HG03432 (cell line): ENCODE results near the gene SLN.

ENCODE experiments used
- ATAC-seq: cut with Tn5 transposase; IDR thresholded peaks from one replicate; pipeline ENCODE4 v1.9.1; 2021; ENCODE audit warnings: mild to moderate bottlenecking, moderate library complexity; ENCODE audit not compliant: unreplicated experiment

Gene SLN

GRCh38 chr11:107688322-107688918 lies 23.4 kb downstream of the SLN start:
- no peak for ATAC-seq

- ATAC-seq = no peak
Observed at GRCh38 chr11:107683807-107684206, 28.0 kb downstream of the SLN start.

DNA sequence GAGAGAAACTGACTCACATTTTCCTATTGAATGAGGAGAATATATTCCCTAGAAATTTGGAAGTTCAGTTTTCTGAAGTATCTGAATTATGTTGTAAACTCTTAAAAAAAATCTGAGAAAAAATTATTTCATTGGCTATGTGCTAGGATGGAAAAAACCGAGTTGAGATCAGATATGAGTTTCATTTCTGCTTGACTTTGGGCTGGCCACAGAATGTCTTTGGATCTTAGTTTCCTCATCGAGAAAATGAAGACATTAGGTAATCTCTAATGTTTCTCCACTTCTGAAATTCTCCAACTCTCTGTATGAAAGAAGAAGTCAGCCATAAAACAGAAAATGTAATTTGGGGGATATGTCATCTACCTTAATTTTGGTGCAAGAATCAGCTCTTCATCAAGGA lies 28.8 kb downstream of the SLN start:
- ATAC-seq = no peak

- ATAC-seq = no peak
Observed at GRCh38 chr11:107682572-107682971, 29.3 kb downstream of the SLN start.

DNA sequence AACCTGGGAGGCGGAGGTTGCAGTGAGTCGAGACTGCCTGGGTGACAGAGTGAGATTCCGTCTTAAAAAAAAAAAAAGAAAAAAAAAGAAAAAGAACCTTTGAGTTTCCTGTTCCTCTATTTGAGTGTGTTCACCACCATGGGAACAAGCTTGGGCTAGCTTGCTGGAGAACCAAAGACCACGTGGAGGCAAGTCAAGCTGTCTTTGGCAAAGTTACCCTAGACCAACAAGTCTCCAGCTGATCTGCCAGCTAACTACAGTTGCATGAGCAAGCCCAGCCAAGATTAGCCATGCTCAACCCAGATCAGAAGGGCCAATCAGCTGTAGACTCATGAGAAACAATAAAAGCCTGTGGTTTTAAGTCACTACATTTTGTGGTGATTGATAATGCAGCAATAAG lies 29.7 kb downstream of the SLN start:
- ATAC-seq = no peak

DNA sequence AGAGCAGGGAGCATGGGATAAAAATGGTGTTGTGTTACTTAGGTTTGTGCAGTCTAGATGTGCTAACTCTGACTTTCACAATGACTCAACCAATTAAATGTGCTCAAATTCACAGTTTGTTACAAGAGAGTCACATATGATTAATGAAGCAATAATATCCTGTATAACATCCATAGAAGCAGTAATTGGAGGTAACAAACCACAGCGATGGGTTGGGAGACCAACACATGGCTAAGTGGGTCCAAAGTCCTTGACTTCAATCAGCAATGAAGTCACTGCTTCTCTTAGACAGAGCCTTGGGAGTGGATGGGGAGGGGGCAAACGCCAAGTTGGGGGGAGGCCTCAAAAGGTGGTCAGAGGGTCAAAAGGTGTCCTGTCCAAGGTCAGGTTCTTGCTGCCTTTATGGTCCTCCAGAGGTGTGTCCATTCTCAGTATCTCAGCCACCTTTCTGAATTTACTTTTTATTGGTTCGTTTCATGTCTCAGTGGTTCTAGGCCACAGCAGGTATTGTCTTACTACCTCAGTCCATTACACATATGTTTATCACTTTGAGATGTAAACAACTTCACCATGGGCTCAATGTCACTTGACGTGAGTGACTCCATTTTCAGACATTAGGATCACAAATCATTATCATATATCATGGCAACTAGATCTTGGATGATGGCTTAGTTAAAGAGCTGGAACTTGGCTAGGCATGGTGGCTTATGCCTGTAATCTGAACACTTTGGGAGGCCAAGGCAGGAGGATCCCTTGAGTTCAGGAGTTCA lies 32.4 kb downstream of the SLN start:
- peak; percentile 48 for ATAC-seq

- no peak for ATAC-seq
Observed at GRCh38 chr11:107678632-107678971, 33.3 kb downstream of the SLN start.

- no peak for ATAC-seq
Observed at GRCh38 chr11:107677924-107678631, 33.8 kb downstream of the SLN start.

DNA sequence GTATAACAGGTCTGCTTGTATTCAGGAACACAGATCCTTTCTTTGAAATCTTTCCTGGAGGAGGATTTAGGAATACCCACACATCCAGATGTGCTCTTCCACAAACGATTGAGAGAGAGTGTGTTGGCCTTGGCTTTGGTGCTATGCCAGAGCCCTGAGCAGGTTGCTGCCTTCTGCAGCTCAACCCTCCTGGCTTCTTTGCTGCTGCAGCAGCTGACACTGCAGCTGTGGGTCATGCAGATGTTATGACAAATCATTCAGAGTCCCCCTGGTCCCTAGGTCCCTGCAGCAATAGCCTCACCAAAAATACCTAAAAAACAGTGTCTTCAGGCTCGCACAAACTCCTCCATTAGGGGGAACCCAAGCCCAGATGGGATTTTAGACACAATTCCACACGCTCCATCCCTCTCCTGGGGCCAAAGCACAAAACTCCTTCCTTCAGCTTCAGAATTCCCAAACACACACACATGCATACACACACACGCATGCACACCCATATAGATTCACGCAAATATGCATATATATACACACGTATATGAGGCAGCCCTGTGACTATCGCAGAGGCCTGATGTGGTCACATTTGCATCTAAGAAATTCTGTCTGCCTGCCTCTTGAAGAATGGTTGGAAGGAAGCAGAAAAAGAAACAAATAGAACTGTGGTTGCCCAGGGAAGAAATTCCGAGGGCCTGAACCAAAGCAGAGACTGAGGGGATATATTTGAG lies 35.4 kb downstream of the SLN start:
- peak; percentile 47 for ATAC-seq

- ATAC-seq = peak; percentile 60
Observed at GRCh38 chr11:107675902-107676301, 36.0 kb downstream of the SLN start.

- ATAC-seq = no peak
Observed at GRCh38 chr11:107669893-107670601, 41.8 kb downstream of the SLN start.

GRCh38 chr11:107669191-107669740 lies 42.6 kb downstream of the SLN start:
- ATAC-seq = no peak

DNA sequence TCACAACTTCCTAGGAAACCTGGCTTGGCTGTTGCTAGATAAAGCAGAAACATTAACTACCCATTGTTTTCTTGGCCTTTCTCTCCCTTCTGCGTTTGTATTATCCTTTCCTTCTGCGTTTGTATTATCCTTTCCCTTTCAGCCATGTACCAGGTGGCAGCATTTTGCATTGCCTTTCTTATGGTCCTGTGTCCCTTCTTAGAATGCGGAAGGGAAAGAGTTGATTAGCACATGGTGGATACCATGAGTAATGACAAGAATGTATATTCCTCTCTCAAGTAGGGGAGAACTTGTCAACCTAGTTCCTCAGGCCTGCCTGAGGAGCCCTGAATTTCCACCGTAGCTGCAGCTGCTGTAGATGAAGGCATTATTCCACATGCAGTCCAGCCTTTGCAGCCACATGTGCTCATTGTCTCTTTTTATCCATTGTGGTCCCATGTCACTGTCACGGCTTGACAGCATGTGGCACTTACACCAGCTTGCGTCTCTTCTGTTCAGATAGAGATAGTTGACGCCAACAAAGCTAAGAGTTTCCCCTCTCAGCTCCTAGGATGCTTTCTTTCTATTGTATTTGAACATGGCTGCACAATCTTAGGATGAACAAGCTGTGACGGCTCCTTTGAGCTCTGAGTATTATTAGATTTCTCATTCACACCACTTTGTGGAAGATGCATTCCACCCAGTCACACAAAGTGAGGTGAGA lies 44.8 kb downstream of the SLN start:
- no peak for ATAC-seq

DNA sequence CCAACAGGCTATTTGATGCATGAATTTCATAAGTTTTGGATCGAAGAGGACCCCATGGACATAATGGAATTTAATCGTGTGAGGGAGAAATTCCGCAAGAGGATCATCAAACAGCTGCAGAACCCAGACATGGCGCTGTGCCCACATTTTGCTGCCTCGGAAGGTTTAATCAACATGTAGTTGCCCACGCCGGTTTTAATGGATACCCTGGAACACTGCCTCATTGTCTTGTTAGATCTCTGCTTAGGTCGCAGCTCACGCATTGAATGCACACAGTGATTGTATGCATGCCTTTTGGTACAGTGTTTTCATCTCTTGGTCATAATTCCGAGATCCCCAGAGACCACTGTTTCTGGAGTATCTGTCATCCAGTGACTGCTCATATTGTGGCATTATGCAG lies 46.8 kb downstream of the SLN start:
- ATAC-seq = no peak

DNA sequence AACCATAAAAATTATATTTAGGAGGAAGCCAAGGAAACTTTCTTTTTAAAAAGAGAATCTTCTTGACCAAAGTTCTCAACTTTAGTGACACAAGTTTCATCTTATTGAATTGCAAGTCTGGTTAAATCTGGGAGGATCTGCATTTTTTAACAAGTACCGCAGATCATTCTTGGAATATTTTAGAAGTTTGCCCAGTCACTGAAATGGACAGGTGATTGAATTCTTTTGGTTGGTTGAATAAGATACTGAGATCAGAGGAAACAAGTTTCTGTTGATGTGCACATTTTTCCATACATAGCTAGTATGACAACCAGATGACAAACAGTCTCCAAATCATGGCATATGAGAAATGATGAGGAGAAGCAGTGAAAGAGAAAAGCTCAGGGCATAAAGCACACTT lies 50.2 kb downstream of the SLN start:
- no peak for ATAC-seq

DNA sequence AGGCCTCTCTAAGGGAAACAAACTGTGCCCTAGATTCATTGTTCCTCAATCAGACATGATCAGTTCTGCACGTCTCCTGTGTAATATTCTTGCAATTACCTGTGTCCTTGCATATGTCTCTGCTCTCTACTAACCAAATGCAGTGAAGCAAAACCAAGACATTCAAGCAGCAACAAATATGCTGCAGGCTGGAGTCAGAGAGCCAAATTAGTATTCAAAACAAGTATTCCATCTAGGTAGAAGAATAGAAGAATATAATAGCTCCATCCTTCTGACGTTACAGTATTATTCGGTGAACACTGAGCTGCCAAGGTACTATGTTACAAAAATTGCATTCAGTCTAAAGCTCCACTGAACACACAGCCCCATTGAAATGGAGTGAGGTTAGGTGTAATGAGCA lies 51.8 kb downstream of the SLN start:
- no peak for ATAC-seq

DNA sequence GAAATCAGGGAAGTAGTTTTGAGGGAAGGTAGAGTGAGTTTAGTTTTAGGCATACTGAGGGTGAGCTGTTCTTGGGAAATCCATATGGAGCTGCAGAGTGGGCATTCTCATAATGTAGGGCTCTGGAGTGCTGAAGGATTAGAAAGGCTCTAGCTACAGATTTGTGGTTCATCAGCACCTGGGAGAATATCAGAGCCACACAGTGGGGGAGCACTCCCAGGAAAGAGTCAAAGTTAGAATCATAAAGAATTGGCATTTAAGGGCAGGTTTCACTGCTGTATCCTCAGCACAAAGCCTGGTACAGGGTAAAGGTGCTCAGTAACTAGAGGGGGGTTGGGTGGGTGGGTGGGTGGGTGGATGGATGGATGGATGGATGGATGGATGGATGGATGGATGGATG lies 52.5 kb downstream of the SLN start:
- ATAC-seq = no peak
